Stimulated activated CD4-positive, alpha-beta T cell treated with anti-CD3 and anti-CD28 coated beads, Interleukin-15, amount 100 ng/mL, for 1 hour (primary cell): Measurements from ENCODE around the gene REM2.
"Not testable (repeated sequence)": the region's sequence is repeated elsewhere in the genome, so short reads cannot be mapped to it uniquely, and the experiment has no call there.

ENCODE experiments used
- DNase-seq, 2 donors: peaks; one replicate each; pipeline ENCODE4 v3.0.0-alpha.2; 2020; ENCODE audit warnings: low read depth in 1 of 2, low spot score in 1 of 2

Gene REM2

DNA sequence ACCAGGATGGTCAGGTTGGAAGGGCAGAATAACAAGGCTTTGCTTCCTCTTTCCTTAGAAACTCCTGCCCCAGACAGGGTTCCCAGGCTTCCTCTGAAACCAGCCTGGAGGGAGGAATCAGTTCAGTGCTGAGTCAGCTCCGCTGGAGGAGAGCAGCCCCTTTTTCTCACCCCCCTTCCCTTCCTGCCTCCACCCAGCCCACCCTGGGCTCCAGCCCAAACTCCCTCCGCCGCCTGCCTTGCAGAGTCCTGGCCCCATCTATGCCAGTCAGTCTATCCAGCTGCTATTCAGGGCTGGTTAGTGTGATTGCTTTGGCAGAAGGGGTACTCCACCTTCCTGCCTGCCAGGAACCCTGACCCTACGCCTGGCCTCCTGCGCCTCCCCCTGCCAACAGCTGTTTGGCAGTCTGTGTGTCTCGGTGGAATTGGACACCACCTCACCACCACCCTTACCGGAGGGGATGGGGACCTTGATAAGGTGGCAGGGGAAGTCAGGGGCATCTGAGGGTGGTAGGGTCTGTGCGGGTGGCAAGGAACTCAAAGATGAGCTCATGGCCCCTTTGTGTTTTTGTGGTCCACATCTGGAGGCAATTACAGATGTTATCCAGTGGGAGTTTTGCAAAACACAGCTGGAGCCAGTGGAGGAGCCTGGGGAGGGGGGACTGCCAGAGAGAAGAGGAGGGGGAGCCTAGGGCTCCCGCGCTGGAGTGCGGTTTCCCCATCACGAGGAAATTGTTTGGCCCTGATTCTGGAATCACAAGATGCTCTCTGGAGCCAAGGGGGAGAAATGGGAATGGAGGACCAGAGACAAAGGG is 34.5 kb upstream of the REM2 start:
- DNase-seq, result no peak

DNA sequence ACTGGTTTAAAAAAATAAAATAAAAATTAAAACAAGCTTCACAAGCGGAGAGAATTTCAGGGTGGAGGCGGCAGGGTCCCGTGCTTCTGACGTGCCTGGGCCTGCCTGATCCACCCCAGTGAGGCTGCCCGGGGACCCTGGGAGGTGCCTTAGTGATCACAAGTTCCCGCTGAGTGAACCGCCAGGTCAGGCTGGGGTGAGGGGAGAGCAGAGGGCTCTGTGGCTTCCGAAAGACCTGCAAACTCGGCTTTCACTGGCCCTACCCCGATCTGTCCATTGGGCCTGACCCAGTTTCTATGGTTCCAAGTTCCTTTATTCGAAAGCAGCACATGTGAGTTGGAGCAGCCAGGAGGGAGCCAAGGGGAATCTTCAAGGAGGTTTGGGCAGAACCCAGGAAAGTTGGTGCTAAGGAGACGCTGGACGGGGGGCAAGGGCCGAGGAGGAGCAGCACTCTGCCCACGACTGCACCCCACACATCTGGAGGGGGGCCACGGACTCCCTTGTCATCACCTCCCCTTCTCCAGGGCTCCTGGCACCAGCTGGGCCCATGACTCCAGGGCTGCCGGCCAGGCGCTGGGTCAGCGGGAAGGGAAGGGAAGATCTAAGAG is 33.7 kb upstream of the REM2 start:
- DNase-seq, result no peak

GRCh38 chr14:22850944-22851764 is 31.9 kb upstream of the REM2 start:
- DNase-seq, result no peak

DNA sequence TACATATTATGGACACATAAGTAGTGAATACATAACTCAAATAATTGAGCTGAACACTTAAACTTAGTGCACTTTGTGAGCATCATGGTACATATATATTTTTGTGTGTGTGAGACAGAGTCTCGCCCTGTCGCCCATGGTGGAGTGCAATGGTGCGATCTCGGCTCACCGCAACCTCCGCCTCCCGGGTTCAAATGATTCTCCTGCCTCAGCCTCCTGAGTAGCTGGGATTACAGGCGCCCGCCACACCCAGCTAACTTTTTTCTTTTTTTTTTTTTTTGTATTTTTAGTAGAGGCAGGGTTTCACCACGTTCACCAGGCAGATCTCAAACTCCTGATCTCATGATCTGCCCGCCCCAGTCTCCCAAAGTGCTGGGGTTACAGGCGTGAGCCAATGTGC is 30.8 kb upstream of the REM2 start:
- not testable (repeated sequence) for DNase-seq

GRCh38 chr14:22852599-22852939 is 30.5 kb upstream of the REM2 start:
- no peak for DNase-seq

- peak; percentile 80 to 93 for DNase-seq
Measured at GRCh38 chr14:22852940-22853767, 29.9 kb upstream of the REM2 start.

- DNase-seq, result not testable (repeated sequence)
Measured at GRCh38 chr14:22854296-22854695, 28.7 kb upstream of the REM2 start.

DNA sequence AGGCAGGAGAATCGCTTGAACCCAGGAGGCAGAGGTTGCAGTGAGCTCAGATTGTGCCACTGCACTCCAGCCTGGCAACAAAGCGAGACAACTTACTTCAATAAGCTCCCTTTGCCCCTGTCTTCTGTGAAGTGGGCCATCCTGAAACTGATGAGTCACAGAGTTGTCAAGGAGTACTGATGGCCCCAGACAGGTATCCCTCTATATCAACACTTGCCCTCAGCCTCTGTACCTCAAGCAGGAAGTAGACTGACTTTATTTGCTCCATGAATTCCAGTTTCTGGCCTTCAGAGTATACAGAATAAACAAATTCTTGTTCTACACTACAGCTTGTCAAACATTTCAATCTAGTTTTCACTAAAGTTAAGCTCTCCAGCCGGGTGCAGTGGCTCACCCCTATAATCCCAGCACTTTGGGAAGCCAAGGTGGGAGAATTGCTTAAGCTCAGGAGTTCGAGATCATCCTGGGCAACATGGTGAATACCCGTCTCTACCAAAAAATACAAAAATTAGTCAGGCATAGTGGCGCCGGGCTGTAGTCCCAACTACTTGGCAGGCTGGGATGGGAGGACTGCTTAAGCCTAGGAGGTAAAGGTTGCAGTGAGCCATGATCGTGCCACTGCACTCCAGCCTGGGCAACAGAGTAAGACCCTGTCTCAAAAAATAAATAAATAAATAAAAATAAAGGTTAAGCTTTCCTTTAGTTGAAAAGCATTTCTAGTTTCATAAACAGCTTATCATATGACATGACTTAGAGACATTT is 27.9 kb upstream of the REM2 start:
- DNase-seq, result no peak

DNA sequence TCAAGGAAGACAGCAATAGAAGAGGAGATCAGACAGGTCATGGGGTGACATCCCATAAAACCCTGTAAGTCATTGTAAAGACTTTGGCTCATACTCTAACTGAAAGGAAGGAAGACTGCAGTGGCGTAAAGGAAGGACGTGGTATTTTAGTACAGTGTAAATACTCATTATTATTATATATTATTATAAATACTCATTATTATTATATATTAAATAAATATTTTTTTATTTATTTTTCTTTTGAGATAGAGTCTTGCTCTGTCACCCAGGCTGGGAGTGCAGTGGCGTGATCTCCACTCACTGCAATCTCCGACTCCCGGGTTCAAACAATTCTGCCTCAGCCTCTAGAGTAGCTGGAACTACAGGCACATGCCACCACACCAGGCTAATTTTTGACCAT is 26.6 kb upstream of the REM2 start:
- DNase-seq, result no peak

DNA sequence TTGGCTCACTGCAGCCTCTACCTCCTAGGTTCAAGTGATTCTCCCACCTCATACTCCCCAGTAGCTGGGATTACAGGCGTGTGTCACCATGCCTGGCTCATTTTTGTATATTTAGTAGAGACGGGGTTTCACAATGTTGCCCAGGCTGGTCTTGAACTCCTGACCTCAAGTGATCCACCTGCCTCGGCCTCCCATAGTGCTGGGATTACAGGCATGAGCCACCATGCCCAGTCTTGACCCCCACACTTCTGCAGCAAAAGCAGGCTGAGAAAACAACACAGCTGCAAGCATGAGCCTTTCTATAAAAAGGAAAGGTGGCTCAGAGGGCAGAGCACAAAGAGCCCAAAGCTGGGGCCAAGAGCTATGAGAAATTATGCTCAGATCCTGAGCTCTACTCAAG is 22.6 kb upstream of the REM2 start:
- DNase-seq, result not testable (repeated sequence)

DNA sequence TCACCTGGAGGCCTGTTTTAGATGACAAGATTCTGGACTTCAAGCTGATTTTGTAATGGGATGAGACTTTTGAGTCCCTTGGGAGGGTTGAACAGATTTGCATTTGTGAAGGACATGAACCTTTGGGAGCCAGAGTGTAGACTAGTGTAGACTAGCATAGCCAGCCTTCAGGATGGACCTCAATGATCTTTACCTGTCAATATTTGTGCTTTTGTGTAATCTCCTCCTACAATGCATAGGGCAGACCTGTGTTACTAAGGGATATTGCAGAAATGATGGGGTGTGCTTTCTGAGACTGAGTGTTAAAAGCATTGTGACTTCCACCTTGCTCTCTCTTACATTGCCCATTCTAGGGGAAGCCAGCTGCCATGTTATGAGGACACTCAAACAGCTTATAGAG is 21.4 kb upstream of the REM2 start:
- no peak for DNase-seq

- DNase-seq, result no peak
Measured at GRCh38 chr14:22864979-22865378, 18.0 kb upstream of the REM2 start.

- DNase-seq, result no peak
Measured at GRCh38 chr14:22865424-22866405, 17.3 kb upstream of the REM2 start.

DNA sequence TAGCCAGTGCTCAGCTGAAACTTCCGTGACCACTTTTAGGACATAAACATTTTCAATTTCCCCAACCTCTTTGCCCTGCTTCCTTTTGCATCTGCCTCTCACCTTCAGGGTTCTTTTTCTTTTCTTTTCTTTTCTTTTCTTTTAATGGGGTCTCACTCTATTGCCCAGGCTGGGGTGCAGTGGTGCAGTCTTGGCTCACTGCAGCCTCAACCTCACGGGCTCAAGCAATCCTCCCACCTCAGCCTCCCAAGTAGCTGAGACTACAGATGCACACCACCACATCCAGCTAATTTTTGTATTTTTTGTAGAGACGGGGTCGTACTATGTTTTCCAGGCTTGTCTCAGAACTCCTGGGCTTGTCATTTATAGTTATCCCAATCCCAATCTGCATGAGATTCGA is 16.1 kb upstream of the REM2 start:
- no peak for DNase-seq

DNA sequence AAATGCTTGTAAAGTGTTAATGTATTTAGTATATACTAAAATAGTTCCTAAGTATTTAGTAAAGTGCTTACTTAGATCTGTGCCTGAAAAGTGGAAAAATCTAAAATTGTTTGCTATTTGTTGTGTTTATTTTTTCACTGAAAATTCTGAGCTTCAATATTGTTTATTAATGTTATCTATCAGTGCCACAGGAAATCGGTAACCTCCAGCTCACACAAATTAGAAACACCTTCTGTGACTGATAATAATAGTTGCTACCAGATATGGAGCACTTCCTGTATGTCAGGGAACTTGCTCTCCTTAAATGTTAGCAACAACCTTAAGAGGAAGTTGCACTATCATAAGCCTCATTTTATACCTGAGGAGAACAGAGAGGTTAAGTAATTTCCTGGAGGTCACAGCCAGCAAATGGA is 12.2 kb upstream of the REM2 start:
- no peak for DNase-seq

DNA sequence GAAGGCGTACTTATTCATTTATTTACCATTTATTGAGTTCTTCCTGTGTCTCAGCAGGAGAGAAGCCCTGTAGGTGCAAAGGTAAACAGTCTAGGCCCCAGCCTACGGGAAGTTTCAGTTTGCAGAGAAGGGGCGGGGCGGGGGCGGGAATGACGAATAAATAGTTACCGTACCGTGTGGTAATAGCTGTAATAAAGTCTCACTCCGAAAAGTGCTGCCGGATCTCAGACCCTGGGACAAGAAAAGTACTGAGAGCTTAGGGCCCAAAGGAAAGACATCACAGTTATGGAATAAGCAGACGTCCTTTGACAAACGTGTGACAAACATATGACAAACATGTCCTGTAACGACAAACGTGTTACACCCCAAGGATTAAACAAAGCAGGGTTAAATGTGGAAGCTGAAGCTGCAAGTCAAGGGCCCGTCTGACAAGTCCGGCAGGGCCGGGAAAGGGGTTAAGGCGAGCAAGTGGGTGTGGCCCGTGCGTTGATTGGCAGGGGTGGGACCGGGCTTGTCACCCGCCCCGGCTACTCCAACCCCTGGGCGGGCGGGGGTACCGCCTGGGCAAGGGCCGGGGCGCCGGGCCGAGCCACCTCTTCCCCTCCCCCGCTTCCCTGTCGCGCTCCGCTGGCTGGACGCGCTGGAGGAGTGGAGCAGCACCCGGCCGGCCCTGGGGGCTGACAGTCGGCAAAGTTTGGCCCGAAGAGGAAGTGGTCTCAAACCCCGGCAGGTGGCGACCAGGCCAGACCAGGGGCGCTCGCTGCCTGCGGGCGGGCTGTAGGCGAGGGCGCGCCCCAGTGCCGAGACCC is 11.6 kb upstream of the REM2 start, which contains the start of gene LRP10:
TSS of gene LRP10 (plus strand) at position 517 of the 809 bp plus-strand sequence. CDS start 564 bp downstream, outside the sequence.
- peak; percentile 54 to 62 for DNase-seq

DNA sequence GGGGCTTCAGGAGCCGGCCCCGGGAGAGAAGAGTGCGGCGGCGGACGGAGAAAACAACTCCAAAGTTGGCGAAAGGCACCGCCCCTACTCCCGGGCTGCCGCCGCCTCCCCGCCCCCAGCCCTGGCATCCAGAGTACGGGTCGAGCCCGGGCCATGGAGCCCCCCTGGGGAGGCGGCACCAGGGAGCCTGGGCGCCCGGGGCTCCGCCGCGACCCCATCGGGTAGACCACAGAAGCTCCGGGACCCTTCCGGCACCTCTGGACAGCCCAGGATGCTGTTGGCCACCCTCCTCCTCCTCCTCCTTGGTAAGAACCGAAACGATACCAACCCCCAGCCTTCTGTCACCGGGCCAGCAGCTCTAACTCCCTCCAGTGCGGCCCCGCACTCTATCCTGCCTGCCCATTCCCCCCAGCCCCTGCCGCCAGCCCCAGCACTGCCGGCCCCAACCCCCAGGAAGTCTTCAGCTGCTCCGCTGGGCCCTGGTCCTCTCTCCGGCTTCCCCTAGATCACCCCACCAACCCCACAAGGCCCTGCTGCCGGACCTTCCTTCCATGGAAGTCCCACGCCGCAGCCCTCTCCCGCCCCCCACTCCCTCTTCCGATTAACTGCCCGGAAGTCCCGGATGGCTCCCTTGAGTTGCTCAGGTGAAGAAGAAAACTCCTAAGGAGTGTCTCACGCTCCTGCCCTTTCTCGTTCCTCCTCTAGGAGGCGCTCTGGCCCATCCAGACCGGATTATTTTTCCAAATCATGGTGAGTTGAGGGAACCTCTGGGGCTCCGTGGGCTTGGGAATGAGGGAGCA is 10.8 kb upstream of the REM2 start:
- DNase-seq, result peak; percentile 39 to 54
